HG02763 (cell line): Measurements from ENCODE around the gene GLT6D1.
"Not testable (repeated sequence)": the region's sequence is repeated elsewhere in the genome, so short reads cannot be mapped to it uniquely, and the experiment has no call there.

ENCODE experiments used
- ATAC-seq: cut with Tn5 transposase; IDR thresholded peaks from one replicate; pipeline ENCODE4 v1.9.1; 2021; ENCODE audit warnings: mild to moderate bottlenecking, moderate library complexity; ENCODE audit not compliant: unreplicated experiment

GLT6D1 gene, protein sequence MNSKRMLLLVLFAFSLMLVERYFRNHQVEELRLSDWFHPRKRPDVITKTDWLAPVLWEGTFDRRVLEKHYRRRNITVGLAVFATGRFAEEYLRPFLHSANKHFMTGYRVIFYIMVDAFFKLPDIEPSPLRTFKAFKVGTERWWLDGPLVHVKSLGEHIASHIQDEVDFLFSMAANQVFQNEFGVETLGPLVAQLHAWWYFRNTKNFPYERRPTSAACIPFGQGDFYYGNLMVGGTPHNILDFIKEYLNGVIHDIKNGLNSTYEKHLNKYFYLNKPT

GRCh38 chr9:135639196-135639595 is at the start of gene GLT6D1:
TSS of gene GLT6D1 (minus strand) at chr9:135639540. CDS start at chr9:135639187, 353 bp downstream.
- no peak for ATAC-seq

DNA sequence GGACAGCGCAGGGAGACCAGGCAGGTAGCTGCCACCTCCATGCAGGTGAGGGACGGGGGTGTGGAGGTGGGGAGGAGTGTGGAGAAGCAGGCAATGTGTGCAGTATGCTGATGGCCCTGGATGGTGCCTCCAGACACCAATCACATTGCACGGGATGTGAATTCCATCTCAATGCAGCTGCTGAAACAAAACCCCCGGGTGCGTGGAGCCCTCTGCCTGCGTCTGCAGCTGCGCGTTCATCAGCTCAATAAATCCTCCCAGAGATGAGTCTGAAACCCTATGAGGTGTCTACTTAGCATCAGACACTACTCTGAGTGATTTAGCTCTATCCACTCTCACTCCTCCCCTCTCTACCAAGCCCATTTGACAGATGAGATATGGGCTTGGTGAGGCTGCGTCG is 49.7 kb upstream of the GLT6D1 start:
- no peak for ATAC-seq

DNA sequence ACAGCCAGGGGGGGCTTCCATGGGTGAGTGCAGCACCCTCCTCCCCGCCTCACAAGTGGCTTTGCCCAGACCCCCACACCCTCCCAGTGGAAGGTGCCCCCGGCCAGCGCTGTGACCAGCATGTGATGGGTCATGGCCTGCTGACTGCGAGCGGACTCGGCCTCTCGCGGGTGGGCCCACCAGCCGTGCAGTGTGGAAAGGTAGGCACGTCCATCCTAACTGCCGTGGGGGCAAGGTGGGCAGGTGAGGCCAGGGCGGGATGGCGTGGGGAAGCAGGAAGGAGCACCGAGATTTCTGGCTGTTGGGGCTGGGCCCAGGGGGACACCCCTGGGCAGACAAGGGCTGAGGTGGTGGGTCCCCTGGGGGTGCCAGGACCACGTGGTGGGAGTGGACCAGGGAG is 47.9 kb upstream of the GLT6D1 start:
- ATAC-seq = no peak

DNA sequence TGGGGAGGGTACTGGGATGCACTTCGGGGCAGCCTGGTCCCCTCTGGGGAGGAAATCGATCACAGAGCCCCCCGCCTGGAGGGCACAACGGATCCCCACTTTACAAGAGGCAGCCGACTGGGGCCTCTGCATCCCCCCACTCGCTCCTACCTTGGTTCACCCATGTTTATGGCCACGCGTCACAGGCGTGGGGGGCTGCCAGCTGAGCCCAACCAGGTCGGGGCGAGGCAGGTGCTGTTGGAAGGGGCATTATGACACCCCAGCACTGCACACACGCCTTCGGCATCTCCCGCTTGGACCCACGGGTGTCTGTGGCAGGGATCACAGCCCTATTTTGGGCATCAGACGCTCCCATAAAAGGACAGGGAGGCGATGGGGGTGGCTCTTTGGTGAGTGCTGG is 45.4 kb upstream of the GLT6D1 start:
- no peak for ATAC-seq

DNA sequence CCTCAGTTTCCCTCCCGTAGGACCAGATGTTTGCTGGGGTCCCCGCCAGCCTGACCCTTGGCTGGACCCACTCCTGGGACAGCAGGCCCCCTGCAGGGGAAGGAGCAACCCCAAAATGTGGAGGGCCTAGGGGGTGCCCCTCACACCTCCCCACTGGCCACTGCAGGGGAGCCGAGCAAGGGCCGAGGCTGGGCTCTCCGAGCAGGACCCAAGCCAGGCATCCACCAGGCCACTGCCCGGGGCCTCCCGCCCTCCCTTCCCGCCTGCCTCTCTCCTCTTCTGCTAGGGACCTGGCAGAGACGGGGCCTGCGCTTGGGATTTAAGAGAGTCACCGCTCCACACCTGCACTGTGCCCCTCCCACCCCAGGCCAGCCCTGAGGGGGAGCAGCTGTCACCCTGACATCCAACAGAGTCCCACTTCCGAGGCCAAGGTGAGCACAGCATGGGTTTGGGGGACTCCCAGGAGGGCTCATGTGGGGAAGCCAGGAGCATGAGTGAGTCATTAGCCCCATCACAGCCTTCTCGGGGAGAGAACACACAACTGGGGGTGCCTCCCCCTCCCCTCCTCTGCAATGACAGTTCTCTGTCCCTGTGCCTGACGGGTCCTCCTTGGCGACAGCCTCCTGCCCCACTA is 44.2 kb upstream of the GLT6D1 start:
- ATAC-seq = no peak

GRCh38 chr9:135681161-135681560 is 41.8 kb upstream of the GLT6D1 start:
- ATAC-seq = no peak

DNA sequence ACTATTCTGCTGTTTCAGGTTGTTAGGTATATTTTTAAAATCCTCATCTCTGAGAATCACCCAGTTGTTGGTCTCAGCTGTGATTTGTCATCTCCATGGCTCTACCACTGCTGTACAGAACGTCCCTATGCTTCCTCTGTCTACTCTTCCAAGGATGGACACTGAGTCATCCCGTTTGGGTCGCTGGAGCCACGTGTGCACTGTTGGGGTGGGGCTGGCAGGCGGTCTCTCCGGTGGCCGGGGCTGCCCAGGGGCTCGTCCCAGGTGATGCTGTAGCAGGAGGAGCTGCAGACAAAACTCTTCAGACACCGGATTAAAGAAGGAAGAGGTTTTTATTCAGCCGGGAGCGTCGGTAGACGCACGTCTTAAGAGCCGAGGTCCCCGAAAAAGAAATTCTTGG is 40.7 kb upstream of the GLT6D1 start:
- no peak for ATAC-seq

DNA sequence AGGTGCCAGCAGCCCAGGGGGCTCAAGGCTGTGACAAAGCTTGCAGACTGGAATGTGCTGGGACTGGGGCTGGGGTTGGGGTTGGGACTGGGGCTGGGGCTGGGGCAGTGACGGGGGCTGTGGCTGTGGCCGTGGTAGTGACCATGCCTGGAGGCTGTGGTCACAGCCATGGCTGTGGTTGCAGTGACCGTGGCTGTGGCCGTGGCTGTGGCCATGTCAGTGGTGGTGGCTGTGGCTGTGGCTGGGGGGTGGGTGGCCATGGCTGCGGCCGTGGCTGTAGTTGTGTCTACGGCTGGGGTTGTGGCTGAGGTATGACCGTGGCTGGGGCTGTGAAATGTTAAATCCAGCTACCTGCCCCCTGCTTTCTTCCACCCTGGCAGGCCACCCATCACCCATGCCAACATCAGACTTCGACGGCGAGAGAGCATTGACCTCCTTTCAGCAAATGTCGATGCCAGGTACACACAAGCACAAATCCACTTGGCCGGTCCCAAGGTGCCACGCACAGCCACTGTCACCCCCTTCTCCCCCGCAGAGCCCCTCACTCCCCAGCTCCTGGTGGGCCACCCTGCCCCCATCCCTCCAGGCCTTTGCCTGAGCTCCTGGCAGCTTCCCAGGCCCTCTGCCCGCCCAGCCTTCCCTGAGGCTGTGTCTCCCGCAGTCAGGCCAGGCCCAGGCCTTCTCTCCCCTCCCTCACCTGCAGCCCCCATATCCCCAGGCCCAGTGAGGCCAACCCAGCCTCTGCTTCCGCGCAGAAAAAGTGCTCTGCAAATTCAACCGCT is 39.1 kb upstream of the GLT6D1 start:
- ATAC-seq = no peak

- no peak for ATAC-seq
Observed at GRCh38 chr9:135677641-135678168, 38.4 kb upstream of the GLT6D1 start.

DNA sequence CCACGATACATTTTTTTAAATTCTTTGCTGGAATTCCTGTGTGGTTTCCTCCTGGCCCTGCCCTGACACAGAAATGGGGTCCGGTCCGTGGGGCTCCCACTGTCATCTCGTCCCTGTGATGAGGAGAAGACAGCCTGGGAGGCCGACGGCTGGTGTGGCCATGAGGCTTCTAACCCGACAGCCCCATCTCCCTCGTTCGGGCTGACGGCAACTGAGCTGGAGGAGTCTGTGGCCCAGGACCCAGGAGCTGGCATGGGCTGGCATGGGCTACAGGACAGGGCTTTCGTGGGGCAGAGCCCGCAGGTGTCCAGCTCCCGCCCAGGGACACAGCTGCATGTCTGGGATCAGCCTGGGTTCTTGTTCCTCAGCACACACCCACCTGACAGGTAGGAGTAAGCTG is 37.6 kb upstream of the GLT6D1 start:
- no peak for ATAC-seq

DNA sequence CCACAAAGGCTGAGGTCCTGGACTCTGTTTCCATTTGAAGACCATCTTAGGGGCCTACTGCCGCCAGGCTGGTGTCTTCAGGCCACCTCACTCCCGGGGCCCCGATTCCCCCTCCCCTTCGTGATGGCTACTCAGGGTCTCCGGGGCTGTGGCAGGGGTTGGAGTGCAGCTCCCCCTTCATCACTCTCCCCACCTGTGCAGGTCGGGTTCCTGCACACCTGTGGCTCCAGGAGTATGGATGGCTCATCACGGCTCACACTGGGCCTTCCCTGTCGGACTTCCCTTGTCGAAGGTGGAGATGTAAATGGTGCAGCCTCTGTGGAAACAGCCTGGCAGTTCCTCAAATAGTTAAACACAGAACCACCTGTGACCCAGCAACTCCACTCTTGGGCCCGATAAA is 35.6 kb upstream of the GLT6D1 start:
- ATAC-seq = no peak

DNA sequence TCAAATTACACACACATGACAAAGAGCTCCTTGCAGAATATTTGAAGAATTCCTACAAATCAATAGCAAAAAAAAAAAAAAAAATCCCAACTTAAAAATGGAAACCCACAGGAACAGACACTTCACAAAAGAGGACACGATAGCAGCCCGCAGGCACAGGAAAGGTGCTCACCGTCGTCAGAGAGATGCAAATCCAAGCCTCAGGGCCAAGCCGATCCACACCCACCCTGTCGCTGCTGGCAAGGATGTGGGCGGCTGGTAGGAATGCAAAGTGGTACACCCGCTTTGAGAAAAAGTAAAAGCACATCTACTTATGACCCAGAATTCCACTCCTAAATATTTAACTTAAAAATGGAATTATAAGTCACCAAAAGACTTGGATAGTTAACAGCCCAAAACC is 34.6 kb upstream of the GLT6D1 start:
- ATAC-seq = no peak

DNA sequence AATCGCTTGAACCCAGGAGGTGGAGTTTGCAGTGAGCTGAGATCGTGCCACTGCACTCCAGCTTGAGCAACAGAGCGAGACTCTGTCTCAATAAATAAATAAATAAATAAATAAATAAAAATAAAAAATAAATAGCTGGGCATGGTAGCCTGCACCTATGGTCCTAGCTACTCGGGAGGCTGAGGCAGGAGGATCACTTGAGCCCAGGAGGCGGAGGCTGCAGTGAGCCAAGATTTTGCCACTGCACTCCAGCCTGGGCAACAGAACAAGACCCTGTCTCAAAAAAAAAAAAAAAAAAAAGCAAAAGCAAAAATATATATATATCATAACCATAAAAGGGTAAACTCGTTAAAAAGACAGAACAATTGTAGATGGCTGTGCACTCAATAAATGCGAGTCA is 33.4 kb upstream of the GLT6D1 start:
- ATAC-seq = not testable (repeated sequence)

DNA sequence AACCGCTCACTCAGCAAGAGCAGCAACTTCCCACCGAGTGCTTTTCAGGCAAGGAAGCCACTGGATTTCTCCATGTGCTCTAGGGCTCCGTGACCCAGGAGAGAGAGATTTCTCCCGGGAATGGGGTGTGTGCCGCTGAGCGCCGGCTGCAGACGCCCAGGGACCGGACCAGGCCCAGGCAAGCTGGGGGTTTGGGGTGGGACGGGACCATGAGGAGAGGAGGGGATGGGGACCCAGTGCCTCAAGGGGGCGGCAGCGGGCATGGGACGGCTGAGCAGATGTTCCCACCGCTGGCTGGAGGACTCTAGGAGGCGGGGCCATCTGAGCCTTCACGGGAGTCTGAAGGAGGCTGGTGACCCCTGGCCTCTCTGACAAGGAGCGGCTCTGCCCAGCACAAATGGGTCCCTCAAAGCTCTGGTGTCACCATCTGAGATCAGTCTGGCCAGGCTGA is 32.3 kb upstream of the GLT6D1 start:
- no peak for ATAC-seq

- no peak for ATAC-seq
Observed at GRCh38 chr9:135670721-135671590, 31.6 kb upstream of the GLT6D1 start.

GRCh38 chr9:135669616-135670285 is 30.4 kb upstream of the GLT6D1 start:
- no peak for ATAC-seq

- not testable (repeated sequence) for ATAC-seq
Observed at GRCh38 chr9:135669018-135669417, 29.7 kb upstream of the GLT6D1 start.

GRCh38 chr9:135667463-135668001 is 28.2 kb upstream of the GLT6D1 start:
- ATAC-seq = no peak

DNA sequence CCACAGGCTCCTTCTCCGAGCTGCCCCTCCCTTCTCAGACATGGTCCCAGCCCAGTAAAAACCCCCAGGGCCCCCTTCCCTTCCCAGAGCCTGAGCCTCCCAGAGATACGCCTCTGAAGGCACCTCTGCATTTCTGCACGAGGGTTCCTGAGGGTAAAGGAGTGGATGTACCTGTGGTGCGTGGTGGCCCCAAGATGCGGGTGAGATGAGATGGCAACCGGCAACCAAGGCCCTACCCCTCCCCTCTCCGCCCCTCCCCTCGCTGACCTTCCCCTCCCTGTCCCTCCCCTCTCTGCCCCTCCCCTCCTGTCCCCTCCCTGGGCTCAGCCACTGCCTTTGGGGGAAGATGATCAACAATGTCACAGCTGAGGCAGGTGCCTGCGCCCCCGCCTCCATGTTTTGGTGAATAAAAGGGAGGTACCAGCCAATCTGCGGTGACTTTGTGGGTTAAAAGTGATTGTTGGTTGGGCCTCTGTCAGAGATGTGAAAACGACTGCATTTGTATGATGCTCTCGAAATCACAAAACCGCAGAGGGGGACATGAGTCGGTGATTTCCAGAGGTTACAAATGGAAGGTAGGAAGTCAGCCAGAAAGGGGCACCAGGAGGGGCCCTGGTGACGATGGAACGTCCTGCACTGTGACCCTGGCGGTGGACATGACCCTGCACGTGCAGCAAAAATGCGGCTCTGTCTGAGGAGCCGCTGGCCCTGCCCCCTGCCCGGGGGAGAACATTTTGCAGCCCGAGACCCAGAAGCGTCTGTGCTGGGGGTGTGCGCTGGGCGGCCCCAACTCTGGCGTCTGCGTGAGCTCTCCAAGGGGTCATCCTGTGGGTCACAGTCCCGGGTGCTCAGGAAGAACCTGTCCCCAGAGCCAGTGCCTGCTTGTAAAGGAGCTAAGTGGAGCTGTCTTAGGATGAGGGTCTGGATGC is 27.5 kb upstream of the GLT6D1 start:
- ATAC-seq = no peak
